H1 (cell line): ENCODE measurements around the gene DOK3. TPM values are rescaled to one million over a fixed set of nuclear protein-coding genes. Genes with fewer than 3 reads are reported as not detected.
A peak's percentile ranks its signal among the peaks of the same experiment; 100 is the strongest.

Source experiments
- CTCF ChIA-PET: fragments of 300-600 bp; sonication (Branson Sonifier 250); formaldehyde crosslinking; loops from one replicate; lab custom pipeline; 2021; ENCODE audit not compliant: partially characterized antibody; lab: Charles Lee
- POLR2A ChIA-PET: fragments of 300-600 bp; sonication (Branson Sonifier 250); formaldehyde crosslinking; loops from one replicate; lab custom pipeline; 2021; ENCODE audit warnings: inconsistent platforms; ENCODE audit not compliant: partially characterized antibody; lab: Charles Lee
- DNase-seq, 2 experiments: peaks; one replicate each; pipeline versions ENCODE4 v3.0.0 to v3.0.0-alpha.2; 2010 to 2022; ENCODE audit warnings: low spot score in 2 of 2, low read depth in 1 of 2, mixed read lengths in 1 of 2
- FAIRE-seq: peaks from 2 replicates; lab custom pipeline; 2011; peaks lifted over from hg19 to GRCh38; lab: Jason Lieb, UNC
- H2AFZ ChIP-seq: 2 replicates; pipeline ENCODE4 v1.8.1; 2012; ENCODE audit warnings: low read length, inconsistent platforms
- H2AK5ac ChIP-seq: 2 replicates; pipeline ENCODE4 v1.6.1; 2013; ENCODE audit warnings: low read depth, low read length
- H2BK120ac ChIP-seq: replicated peaks from 2 replicates; pipeline ENCODE3; 2013; ENCODE audit warnings: low read depth, low read length, inconsistent platforms
- H2BK12ac ChIP-seq: 2 replicates; pipeline ENCODE4 v1.6.1; 2013; ENCODE audit warnings: low read depth, low read length
- H2BK15ac ChIP-seq: 2 replicates; pipeline ENCODE4 v1.6.1; 2013; ENCODE audit warnings: low read length
- H2BK20ac ChIP-seq: 2 replicates; pipeline ENCODE4 v1.6.1; 2013; ENCODE audit warnings: low read length
- H2BK5ac ChIP-seq: 2 replicates; pipeline ENCODE4 v1.6.1; 2013; ENCODE audit warnings: low read depth, low read length
- H3K14ac ChIP-seq: 2 replicates; pipeline ENCODE4 v1.6.1; 2013; ENCODE audit warnings: inconsistent platforms; ENCODE audit not compliant: insufficient read length
- H3K18ac ChIP-seq: 2 replicates; pipeline ENCODE4 v1.6.1; 2013; ENCODE audit warnings: low read length; ENCODE audit errors: extremely low read depth
- H3K23ac ChIP-seq: 2 replicates; pipeline ENCODE4 v1.6.1; 2013; ENCODE audit warnings: inconsistent platforms; ENCODE audit not compliant: insufficient read length
- H3K23me2 ChIP-seq: 2 replicates; pipeline ENCODE4 v1.6.1; 2013; ENCODE audit warnings: low read depth, low read length
- H3K27ac ChIP-seq: 2 replicates; pipeline ENCODE4 v1.6.1; 2011; ENCODE audit warnings: low read depth, low read length, inconsistent platforms
- H3K27me3 ChIP-seq, 4 experiments: replicated peaks in 1 of 4; 1 replicate in 1 of 4; 2 replicates in 3 of 4; pipeline versions ENCODE4 v1.6.1 to v1.8.1; 2011 to 2013; ENCODE audit warnings: low read length in 3 of 4, mild to moderate bottlenecking in 3 of 4, inconsistent platforms in 2 of 4, mixed read lengths in 2 of 4, moderate library complexity in 1 of 4; ENCODE audit not compliant: control insufficient read depth in 3 of 4, insufficient read depth in 3 of 4; ENCODE audit errors: extremely low read depth in 1 of 4
- H3K36me3 ChIP-seq, 4 experiments: 2 replicates each; pipeline versions ENCODE4 v1.6.1 to v1.8.1; 2011 to 2013; ENCODE audit warnings: mild to moderate bottlenecking in 4 of 4, low read length in 3 of 4, moderate library complexity in 2 of 4, control low read depth in 1 of 4, inconsistent platforms in 1 of 4; ENCODE audit not compliant: insufficient read depth in 4 of 4, control insufficient read depth in 2 of 4
- H3K4ac ChIP-seq: replicated peaks from 2 replicates; pipeline ENCODE3; 2013; ENCODE audit warnings: low read length, low read depth, mixed read lengths, inconsistent platforms; ENCODE audit not compliant: insufficient read length
- H3K4me1 ChIP-seq, 4 experiments: replicated peaks in 1 of 4; 1 replicate in 1 of 4; 2 replicates in 3 of 4; pipeline versions ENCODE4 v1.6.1 to v1.8.1; 2011 to 2013; ENCODE audit warnings: low read length in 3 of 4, inconsistent platforms in 2 of 4, mixed read lengths in 1 of 4; ENCODE audit not compliant: insufficient read depth in 4 of 4, control insufficient read depth in 3 of 4
- H3K4me2 ChIP-seq, 2 experiments: 2 replicates each; pipeline versions ENCODE4 v1.6.1 to v1.8.1; 2011 to 2013; ENCODE audit warnings: low read depth in 2 of 2, low read length in 2 of 2, control low read depth in 1 of 2, inconsistent platforms in 1 of 2, mild to moderate bottlenecking in 1 of 2; ENCODE audit not compliant: insufficient read depth in 1 of 2
- H3K4me3 ChIP-seq, 4 experiments: fragments of 200-600, 300-600 bp in 1 of 4; sonication (generic), shearing (Covaris generic), sonication (Bioruptor Twin) in 1 of 4; 2 replicates each; pipeline versions ENCODE4 v1.5.1 to v1.8.1; 2011 to 2016; ENCODE audit warnings: low read length in 4 of 4, low read depth in 3 of 4, control low read depth in 2 of 4, inconsistent platforms in 2 of 4, mild to moderate bottlenecking in 2 of 4, mixed read lengths in 1 of 4, moderate library complexity in 1 of 4; ENCODE audit not compliant: insufficient read depth in 2 of 4; ENCODE audit errors: extremely low read depth in 1 of 4
- H3K56ac ChIP-seq: replicated peaks from 2 replicates; pipeline ENCODE3; 2013; ENCODE audit warnings: low read depth, mild to moderate bottlenecking, mixed read lengths, low read length, inconsistent platforms; ENCODE audit not compliant: insufficient read length
- H3K79me1 ChIP-seq: 2 replicates; pipeline ENCODE4 v1.6.1; 2013; ENCODE audit warnings: low read depth, low read length, control low read depth
- H3K79me2 ChIP-seq, 2 experiments: 2 replicates each; pipeline versions ENCODE4 v1.6.1 to v1.8.1; 2012 to 2013; ENCODE audit warnings: low read length in 2 of 2, mild to moderate bottlenecking in 2 of 2, inconsistent platforms in 1 of 2; ENCODE audit not compliant: insufficient read depth in 2 of 2, control insufficient read depth in 1 of 2
- H3K9ac ChIP-seq, 4 experiments: replicated peaks in 1 of 4; 1 replicate in 1 of 4; 2 replicates in 3 of 4; pipeline versions ENCODE4 v1.6.1 to v1.8.1; 2011 to 2013; ENCODE audit warnings: low read depth in 3 of 4, low read length in 3 of 4, control low read depth in 2 of 4, mild to moderate bottlenecking in 2 of 4, moderate library complexity in 2 of 4, inconsistent platforms in 1 of 4; ENCODE audit errors: extremely low read depth in 1 of 4
- H3K9me3 ChIP-seq, 2 experiments: 2 replicates each; pipeline versions ENCODE4 v1.6.1 to v1.8.1; 2012 to 2013; ENCODE audit warnings: mild to moderate bottlenecking in 2 of 2, moderate library complexity in 2 of 2, control low read depth in 1 of 2, inconsistent platforms in 1 of 2, low read depth in 1 of 2, low read length in 1 of 2, mixed read lengths in 1 of 2; ENCODE audit not compliant: insufficient read depth in 2 of 2
- H4K20me1 ChIP-seq, 2 experiments: replicated peaks in 1 of 2; 2 replicates each; pipeline versions ENCODE3 to v1.8.1; 2011 to 2013; ENCODE audit warnings: inconsistent platforms in 2 of 2, low read length in 2 of 2, mild to moderate bottlenecking in 1 of 2; ENCODE audit not compliant: insufficient read depth in 2 of 2, control insufficient read depth in 1 of 2
- H4K5ac ChIP-seq: 2 replicates; pipeline ENCODE4 v1.6.1; 2013; ENCODE audit warnings: low read length, low read depth, mixed read lengths, inconsistent platforms; ENCODE audit not compliant: insufficient read length
- H4K8ac ChIP-seq: 2 replicates; pipeline ENCODE4 v1.8.0; 2013; ENCODE audit warnings: mild to moderate bottlenecking, moderate library complexity, low read length, inconsistent platforms; ENCODE audit not compliant: insufficient read depth; ENCODE audit errors: extremely low read depth
- H4K91ac ChIP-seq: replicated peaks from 2 replicates; pipeline ENCODE3; 2013; ENCODE audit warnings: low read length, mixed read lengths, inconsistent platforms; ENCODE audit not compliant: insufficient read length
- BRCA1 ChIP-seq: IDR thresholded peaks from 2 replicates; pipeline ENCODE4 v1.6.1; 2012; ENCODE audit warnings: low read depth, low read length, improper control_type of control experiment
- CREB1 ChIP-seq: IDR thresholded peaks from 2 replicates; pipeline ENCODE4 v1.6.1; 2012; ENCODE audit warnings: inconsistent platforms
- POLR2A ChIP-seq, 2 experiments: IDR thresholded peaks; 1 replicate in 1 of 2; 2 replicates in 1 of 2; pipeline ENCODE4 v1.6.1; 2011; ENCODE audit warnings: low read depth in 2 of 2, low read length in 2 of 2, mild to moderate bottlenecking in 2 of 2; ENCODE audit errors: control extremely low read depth in 1 of 2
- POLR2AphosphoS5 ChIP-seq: IDR thresholded peaks from 2 replicates; pipeline ENCODE4 v1.6.1; 2011; ENCODE audit warnings: low read depth, low read length
- TAF7 ChIP-seq: optimal IDR thresholded peaks from 2 replicates; pipeline ENCODE3; 2011; ENCODE audit warnings: low read depth, mild to moderate bottlenecking, inconsistent platforms, low read length, moderate library complexity, borderline replicate concordance
- ZNF274 ChIP-seq: IDR thresholded peaks from 2 replicates; pipeline ENCODE4 v1.7.0; 2012; ENCODE audit warnings: low read length, borderline replicate concordance; ENCODE audit errors: extremely low read depth
- WGBS, 2 experiments: shearing (Covaris generic) in 1 of 2; methylation state at CpG; one replicate each; pipeline versions ENCODE4 v1.1.6 to v1.1.7; 2013 to 2015; ENCODE audit warnings: low lambda C conversion rate in 2 of 2, mixed read lengths in 2 of 2, inconsistent platforms in 1 of 2, low coverage in 1 of 2, missing lambda C conversion rate in 1 of 2; ENCODE audit not compliant: insufficient replicate concordance in 2 of 2, insufficient coverage in 1 of 2, insufficient read length in 1 of 2; ENCODE audit errors: extremely low coverage in 1 of 2, missing lambda C conversion rate in 1 of 2; 5-methylcytosine and 5-hydroxymethylcytosine counted together
- polyA plus RNA-seq, 7 experiments: library from polyadenylated mRNA; depleted of rRNA in 3 of 7; stranded (reverse) in 5 of 7; unstranded in 2 of 7; fragments of >200 nt in 5 of 7; fragments of 200-250 nt in 2 of 7; gene quantifications; 1 replicate in 5 of 7; 2 replicates in 1 of 7; 4 replicates in 1 of 7; pipeline versions ENCODE4 v1.2.1 to v1.2.3, GENCODE V29; 2011 to 2013; ENCODE audit warnings: missing spikeins in 2 of 7, mixed read lengths in 2 of 7
- total RNA-seq: library from RNA; stranded (reverse); fragmentation: NEBNext Ultra II Directional; extraction: Animal tissue kit (Norgen Biotek cat#: 25700); gene quantifications from 2 replicates; pipeline ENCODE4 v1.2.1, GENCODE V29; 2021
- TF ChIP-seq, protein P1 (sequence below): IDR thresholded peaks from 2 replicates; pipeline ENCODE4 v1.6.1; 2012; ENCODE audit warnings: inconsistent platforms
- TF ChIP-seq, protein P2 (sequence below), 3 experiments: IDR thresholded peaks; 1 replicate in 2 of 3; 2 replicates in 1 of 3; pipeline versions ENCODE4 v1.5.1 to v1.6.1; 2011; ENCODE audit warnings: low read length in 3 of 3, mild to moderate bottlenecking in 3 of 3, inconsistent platforms in 2 of 3, low read depth in 1 of 3, moderate library complexity in 1 of 3; ENCODE audit not compliant: insufficient read depth in 1 of 3; ENCODE audit errors: control extremely low read depth in 1 of 3

The DOK3 gene
- total and polyA plus RNA-seq, 2 of the 8 experiments (the other 6 are each of a cell fraction or from before 2014, with no cell fraction given), result 4.2 to 6.4 TPM

DNA sequence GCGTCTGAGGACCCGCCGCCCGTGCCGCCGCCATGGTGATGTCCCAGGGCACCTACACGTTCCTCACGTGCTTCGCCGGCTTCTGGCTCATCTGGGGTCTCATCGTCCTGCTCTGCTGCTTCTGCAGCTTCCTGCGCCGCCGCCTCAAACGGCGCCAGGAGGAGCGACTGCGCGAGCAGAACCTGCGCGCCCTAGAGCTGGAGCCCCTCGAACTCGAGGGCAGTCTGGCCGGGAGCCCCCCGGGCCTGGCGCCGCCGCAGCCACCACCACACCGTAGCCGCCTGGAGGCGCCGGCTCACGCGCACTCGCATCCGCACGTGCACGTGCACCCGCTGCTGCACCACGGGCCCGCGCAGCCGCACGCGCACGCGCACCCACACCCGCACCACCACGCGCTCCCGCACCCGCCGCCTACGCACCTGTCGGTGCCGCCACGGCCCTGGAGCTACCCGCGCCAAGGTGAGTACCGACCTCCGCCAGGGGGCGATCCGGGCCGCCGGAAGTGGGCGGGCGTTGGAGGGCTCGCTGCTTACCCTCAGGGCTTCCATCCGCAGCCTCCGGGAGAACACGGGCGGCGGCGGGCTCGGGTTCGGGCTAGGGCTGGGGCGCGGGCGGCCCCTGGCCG is 54.5 kb downstream of the DOK3 start:
- peak overlapping the region; percentile 68; the same call in 1 of the 2 replicates for H2BK12ac ChIP-seq
- H2BK15ac ChIP-seq, result peak overlapping the region; percentile 31; the same call in 1 of the 2 replicates
- no peaks in the 10 kb centered on the region for H3K9me3 ChIP-seq
- no peak overlapping the region for H3K14ac ChIP-seq
- FAIRE-seq (no peak), DNase-seq (peak in 1 of 2 experiments; percentile 98)
- peak overlapping the region; percentile 64 to 93 for H3K4me2 ChIP-seq
- H3K18ac ChIP-seq, result peak overlapping the region; percentile 89; the same call in 1 of the 2 replicates
- H3K4me3 ChIP-seq, result peak overlapping the region; percentile 47 to 86 (median 81)
- no peak overlapping the region for H3K4ac ChIP-seq
- 3% methylated on average over 54 of the region's 80 CpGs; no CpG with 5 or more reads in 1 of the 2 experiments for WGBS, 2 experiments
- peak overlapping the region; percentile 89; the same call in 1 of the 2 replicates for H2BK5ac ChIP-seq
- H3K27me3 ChIP-seq, result peaks cover 0 to 9% (median 7%) of the 10 kb centered on the region in 4 experiments; a peak in 2 of 7 replicates
- H2AFZ ChIP-seq, result no peak overlapping the region
- peak overlapping the region; percentile 86; the same call in 1 of the 2 replicates for H3K27ac ChIP-seq
- H3K36me3 ChIP-seq, result peaks cover 12 to 32% (median 28%) of the 10 kb centered on the region in 4 experiments
- POLR2A ChIA-PET, result interaction anchor here (0.5 to 67.5 kb wide), 33 partner anchors 14 to 679 kb away, joined by 3 to 3349 read pairs (median 7); partner anchors contain the start of genes DBN1, DOK3, F12 and GRK6
- H2AK5ac ChIP-seq, result no peak overlapping the region
- H3K23ac ChIP-seq, result no peak overlapping the region
- H3K23me2 ChIP-seq, result peaks cover 15% of the 10 kb centered on the region; the same call in 1 of the 2 replicates
- H3K79me1 ChIP-seq, result no peaks in the 10 kb centered on the region; the same call in 1 of the 2 replicates
- no peak overlapping the region for H3K56ac ChIP-seq
- no peak overlapping the region for H2BK120ac ChIP-seq
- H4K5ac ChIP-seq, result peak overlapping the region; percentile 87
- peak overlapping the region; percentile 82 for H4K91ac ChIP-seq
- H4K8ac ChIP-seq, result peak overlapping the region; percentile 90
- peaks cover 25 to 28% of the 10 kb centered on the region in 2 experiments for H4K20me1 ChIP-seq
- peak overlapping the region; percentile 39 to 96 (median 90); a peak in 6 of 7 replicates for H3K9ac ChIP-seq
- H3K4me1 ChIP-seq, result peaks cover 0 to 20% (median 10%) of the 10 kb centered on the region in 4 experiments; a peak in 6 of 7 replicates
- CTCF ChIA-PET, result interaction anchor here (0.6 to 23.6 kb wide), 22 partner anchors 9 to 146 kb away, joined by 3 to 430 read pairs (median 8); partner anchors contain the start of genes DDX41, F12, MXD3 and PFN3
- no peak overlapping the region for H2BK20ac ChIP-seq
- no peaks in the 10 kb centered on the region for H3K79me2 ChIP-seq
- TF ChIP-seq, protein P1, sequence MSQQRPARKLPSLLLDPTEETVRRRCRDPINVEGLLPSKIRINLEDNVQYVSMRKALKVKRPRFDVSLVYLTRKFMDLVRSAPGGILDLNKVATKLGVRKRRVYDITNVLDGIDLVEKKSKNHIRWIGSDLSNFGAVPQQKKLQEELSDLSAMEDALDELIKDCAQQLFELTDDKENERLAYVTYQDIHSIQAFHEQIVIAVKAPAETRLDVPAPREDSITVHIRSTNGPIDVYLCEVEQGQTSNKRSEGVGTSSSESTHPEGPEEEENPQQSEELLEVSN, result peak; percentile 56
- TF ChIP-seq TAF7, result peak; percentile 68
- TF ChIP-seq, protein P2, sequence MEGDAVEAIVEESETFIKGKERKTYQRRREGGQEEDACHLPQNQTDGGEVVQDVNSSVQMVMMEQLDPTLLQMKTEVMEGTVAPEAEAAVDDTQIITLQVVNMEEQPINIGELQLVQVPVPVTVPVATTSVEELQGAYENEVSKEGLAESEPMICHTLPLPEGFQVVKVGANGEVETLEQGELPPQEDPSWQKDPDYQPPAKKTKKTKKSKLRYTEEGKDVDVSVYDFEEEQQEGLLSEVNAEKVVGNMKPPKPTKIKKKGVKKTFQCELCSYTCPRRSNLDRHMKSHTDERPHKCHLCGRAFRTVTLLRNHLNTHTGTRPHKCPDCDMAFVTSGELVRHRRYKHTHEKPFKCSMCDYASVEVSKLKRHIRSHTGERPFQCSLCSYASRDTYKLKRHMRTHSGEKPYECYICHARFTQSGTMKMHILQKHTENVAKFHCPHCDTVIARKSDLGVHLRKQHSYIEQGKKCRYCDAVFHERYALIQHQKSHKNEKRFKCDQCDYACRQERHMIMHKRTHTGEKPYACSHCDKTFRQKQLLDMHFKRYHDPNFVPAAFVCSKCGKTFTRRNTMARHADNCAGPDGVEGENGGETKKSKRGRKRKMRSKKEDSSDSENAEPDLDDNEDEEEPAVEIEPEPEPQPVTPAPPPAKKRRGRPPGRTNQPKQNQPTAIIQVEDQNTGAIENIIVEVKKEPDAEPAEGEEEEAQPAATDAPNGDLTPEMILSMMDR (IDR thresholded peaks at IDR 0.05; ENCODE audit: control extremely low read depth in 1 of 3, insufficient read depth in 1 of 3, low read depth in 1 of 3, low read length in 3 of 3), result peak in 2 of 3 experiments; percentile 76 to 89; a peak in 3 of 4 replicates
- TF ChIP-seq POLR2A (IDR thresholded peaks at IDR 0.05; ENCODE audit: control extremely low read depth in 1 of 2, low read depth in 2 of 2, low read length in 2 of 2), result peak in 1 of 2 experiments; percentile 73; a peak in 2 of 3 replicates
- no peak for TF ChIP-seq BRCA1
- peak; percentile 57 for TF ChIP-seq CREB1
- TF ChIP-seq POLR2AphosphoS5, result peak; percentile 30
- no peak for TF ChIP-seq ZNF274
